ENCODE measurements around the gene HEXB. TPM values are rescaled to one million over a fixed set of nuclear protein-coding genes. Genes with fewer than 3 reads are reported as not detected.

Gene HEXB
- total and polyA plus RNA-seq, 9 of the 15 experiments (the other 6 are each of a cell fraction or from before 2014, with no cell fraction given), result 22.9 to 158 (median 108) TPM

DNA sequence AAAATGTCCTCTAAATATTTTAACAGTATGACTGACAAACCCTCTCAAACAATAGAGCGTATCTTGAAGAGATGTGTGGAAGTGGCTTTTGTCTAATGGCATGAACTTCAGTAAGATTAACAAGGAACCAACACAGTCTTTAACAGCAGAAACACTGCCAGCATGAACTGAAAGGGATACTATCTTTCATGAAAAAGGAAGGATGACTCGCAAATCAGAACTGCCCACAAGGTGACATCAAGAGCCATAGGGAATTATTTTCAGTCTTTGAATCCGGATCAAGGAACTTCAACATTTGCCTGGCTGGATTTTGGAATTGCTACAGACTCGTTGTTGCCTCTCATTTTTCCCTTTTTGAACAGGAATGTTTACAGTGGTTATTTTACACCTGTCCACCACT is 5.1 kb upstream of the HEXB start (continued):
- TF ChIP-seq, protein P1, sequence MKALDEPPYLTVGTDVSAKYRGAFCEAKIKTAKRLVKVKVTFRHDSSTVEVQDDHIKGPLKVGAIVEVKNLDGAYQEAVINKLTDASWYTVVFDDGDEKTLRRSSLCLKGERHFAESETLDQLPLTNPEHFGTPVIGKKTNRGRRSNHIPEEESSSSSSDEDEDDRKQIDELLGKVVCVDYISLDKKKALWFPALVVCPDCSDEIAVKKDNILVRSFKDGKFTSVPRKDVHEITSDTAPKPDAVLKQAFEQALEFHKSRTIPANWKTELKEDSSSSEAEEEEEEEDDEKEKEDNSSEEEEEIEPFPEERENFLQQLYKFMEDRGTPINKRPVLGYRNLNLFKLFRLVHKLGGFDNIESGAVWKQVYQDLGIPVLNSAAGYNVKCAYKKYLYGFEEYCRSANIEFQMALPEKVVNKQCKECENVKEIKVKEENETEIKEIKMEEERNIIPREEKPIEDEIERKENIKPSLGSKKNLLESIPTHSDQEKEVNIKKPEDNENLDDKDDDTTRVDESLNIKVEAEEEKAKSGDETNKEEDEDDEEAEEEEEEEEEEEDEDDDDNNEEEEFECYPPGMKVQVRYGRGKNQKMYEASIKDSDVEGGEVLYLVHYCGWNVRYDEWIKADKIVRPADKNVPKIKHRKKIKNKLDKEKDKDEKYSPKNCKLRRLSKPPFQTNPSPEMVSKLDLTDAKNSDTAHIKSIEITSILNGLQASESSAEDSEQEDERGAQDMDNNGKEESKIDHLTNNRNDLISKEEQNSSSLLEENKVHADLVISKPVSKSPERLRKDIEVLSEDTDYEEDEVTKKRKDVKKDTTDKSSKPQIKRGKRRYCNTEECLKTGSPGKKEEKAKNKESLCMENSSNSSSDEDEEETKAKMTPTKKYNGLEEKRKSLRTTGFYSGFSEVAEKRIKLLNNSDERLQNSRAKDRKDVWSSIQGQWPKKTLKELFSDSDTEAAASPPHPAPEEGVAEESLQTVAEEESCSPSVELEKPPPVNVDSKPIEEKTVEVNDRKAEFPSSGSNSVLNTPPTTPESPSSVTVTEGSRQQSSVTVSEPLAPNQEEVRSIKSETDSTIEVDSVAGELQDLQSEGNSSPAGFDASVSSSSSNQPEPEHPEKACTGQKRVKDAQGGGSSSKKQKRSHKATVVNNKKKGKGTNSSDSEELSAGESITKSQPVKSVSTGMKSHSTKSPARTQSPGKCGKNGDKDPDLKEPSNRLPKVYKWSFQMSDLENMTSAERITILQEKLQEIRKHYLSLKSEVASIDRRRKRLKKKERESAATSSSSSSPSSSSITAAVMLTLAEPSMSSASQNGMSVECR (CRISPR knock-in tag; IDR thresholded peaks at IDR 0.05), result no peak
- TF ChIP-seq, protein P2, sequence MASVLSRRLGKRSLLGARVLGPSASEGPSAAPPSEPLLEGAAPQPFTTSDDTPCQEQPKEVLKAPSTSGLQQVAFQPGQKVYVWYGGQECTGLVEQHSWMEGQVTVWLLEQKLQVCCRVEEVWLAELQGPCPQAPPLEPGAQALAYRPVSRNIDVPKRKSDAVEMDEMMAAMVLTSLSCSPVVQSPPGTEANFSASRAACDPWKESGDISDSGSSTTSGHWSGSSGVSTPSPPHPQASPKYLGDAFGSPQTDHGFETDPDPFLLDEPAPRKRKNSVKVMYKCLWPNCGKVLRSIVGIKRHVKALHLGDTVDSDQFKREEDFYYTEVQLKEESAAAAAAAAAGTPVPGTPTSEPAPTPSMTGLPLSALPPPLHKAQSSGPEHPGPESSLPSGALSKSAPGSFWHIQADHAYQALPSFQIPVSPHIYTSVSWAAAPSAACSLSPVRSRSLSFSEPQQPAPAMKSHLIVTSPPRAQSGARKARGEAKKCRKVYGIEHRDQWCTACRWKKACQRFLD (CRISPR knock-in tag; IDR thresholded peaks at IDR 0.05), result no peak
- TF ChIP-seq NR2C1 (IDR thresholded peaks at IDR 0.05) (no peak), NR2C1 (tag; IDR thresholded peaks at IDR 0.05) (no peak)
